Keratinocyte (primary cell): Measurements from ENCODE around the gene CD276.

Source experiments
- CTCF ChIP-seq, 3 experiments: IDR thresholded peaks in 1 of 3; conservative IDR thresholded peaks in 1 of 3; optimal IDR thresholded peaks in 1 of 3; 2 replicates in 2 of 3; 3 replicates in 1 of 3; pipeline versions ENCODE3 to v1.5.1; 2011; ENCODE audit warnings: low read length in 3 of 3, mild to moderate bottlenecking in 3 of 3, moderate library complexity in 2 of 3, control low read depth in 1 of 3, inconsistent platforms in 1 of 3; ENCODE audit not compliant: insufficient read depth in 2 of 3; ENCODE audit errors: extremely low read depth in 1 of 3
- EZH2 ChIP-seq: IDR thresholded peaks from one replicate; pipeline ENCODE4 v1.6.1; 2012; ENCODE audit warnings: inconsistent platforms, mild to moderate bottlenecking, low read length, moderate library complexity

DNA sequence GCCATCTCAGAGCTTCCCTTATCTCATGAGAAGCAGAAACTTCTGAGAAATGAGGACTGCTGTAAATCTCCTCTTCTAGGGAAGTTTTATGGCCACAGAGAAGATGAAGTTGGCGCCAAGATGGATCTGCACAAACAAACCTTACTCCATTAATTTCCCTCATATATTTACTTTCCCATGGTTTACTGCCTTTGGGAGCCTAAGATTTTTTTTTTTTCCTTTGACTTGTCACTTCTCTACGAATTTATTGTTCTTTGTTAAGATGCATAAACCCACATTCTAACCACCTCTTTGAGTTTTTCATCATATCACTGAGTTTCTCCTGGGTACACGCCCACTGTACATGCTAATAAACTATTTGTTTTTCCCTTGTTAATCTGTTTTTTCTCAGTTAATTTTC, 29.5 kb upstream of the CD276 start:
- TF ChIP-seq CTCF (optimal IDR thresholded peaks at IDR 0.05 in 1 of 3, IDR thresholded peaks at IDR 0.05 in 1 of 3, conservative IDR thresholded peaks at IDR 0.05 in 1 of 3; ENCODE audit: extremely low read depth in 1 of 3, insufficient read depth in 2 of 3, low read length in 3 of 3): no peak
- TF ChIP-seq EZH2: no peak
